ENCODE measurements around the gene TRMT1.

The TRMT1 gene

DNA sequence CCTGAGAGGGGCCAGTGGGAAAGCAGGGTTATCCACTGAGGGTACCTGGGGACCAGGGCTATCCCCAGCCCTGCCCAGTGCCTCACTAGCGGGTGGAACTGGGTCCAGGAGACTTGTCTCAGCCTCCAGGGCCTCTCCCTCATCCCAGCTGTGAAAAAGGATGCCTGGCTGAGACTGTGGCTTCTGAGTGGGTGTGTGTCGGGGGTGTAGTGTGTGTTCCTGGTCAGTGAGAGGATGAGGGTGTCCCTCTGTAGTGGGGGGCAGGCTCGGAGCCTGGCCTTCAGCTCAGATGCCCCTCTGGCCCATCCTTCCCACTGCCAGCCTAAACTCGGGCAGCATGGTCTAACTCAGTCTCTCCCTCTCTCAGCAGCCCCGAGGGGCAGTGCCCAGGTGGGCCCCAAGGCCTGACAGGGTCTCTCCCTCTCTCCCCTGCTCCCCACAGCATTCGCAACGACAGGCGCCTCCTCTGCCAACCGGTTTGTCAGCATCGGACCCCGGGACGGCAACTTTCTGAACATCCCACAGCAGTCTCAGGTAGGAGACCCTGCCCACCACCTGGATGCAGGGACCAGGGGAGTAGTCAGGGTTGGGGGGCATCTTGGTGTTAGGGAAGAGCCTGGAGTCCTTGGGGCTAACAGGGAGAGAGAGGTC lies 26.6 kb downstream of the TRMT1 start:
- DNase-seq = no peak

DNA sequence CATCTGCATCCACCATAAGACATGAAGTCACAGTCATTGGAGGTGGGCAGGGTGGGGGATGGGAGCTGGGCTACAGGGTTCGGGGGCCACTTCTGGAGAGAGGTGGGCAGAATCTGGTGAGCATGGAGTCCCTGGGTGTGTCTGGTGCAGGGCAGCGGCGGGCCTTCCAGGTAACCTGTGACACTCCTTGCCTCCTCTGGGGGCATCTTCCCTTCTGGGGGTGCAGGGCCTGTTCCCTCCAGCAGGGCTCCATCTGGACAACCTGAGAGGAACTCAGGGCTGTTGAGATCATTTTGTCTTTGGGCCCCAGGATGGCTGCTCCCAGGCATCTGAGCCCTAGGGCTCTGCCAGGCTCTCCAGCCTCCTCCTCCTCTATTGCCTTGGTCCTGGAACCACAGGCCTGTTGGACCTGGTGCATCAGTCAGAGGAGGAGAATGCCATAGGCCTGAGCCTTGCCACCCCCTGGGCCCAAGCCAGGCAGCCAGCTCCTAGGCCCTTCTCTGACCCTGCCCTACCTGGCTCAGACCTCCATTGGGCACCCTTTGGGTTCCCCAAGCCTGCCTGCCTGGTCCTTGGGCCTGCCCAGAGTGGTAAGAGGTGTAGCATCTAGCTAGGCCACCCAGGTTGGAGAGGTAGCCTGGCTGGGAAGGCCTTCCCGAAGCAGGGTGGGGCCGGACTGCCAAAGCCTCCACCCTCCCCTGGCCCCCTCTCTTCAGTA lies 27.2 kb downstream of the TRMT1 start:
- DNase-seq = no peak

DNA sequence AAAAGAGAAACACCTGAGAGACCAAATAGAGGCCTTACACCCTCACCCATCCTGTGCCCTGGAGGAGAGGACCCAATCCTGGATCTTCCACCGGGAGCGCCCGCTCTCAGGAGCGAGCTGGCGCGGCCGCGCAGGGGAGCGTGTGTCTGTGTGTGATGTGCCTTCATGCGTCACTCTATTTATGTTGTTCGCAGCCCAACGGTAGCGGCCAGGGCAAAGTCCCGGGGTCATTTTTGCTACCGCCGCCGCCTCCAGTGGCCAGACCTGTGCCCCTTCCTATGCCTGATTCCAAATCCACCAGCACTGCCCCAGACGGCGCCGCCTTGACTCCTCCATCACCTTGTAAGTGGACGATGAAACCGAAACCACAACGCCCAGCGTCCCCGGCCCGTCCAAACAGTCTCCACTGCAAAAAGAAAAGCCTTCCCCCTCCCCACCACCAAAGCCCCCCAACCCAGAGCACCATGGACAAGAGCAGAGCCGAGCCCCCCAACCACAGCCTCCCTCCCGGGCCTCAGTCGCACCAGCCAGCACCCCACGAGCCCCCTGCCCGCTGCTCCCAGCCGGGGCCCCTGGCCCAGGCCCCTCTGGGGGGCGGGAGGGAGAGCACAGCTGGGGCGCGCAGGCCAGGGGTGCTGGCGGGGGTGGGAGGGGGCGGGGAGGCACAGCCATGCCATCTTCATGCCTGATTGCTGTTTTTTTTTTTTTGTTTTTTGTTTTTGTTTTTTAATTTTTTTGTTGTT lies 28.6 kb downstream of the TRMT1 start:
- DNase-seq = no peak

DNA sequence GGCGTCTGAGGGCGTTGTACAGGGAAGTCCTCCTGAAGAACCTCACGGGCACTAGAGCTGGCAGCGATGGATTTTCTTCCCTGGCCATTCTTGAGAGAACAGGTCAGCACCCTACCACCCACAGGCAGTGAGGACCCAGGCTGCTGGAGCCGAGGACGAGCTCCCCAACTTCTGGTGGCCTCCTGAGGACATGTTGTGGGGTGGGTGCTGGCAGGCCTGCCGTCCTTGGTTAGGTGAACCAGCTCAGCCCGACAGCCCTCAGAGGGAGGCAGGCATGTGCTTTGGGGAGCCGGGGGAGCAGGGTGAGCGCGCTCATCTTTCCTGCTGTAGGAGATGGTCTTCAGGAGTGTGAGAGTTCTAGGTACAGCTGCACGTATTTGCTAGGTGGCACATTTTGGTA lies 29.2 kb downstream of the TRMT1 start:
- DNase-seq = no peak

DNA sequence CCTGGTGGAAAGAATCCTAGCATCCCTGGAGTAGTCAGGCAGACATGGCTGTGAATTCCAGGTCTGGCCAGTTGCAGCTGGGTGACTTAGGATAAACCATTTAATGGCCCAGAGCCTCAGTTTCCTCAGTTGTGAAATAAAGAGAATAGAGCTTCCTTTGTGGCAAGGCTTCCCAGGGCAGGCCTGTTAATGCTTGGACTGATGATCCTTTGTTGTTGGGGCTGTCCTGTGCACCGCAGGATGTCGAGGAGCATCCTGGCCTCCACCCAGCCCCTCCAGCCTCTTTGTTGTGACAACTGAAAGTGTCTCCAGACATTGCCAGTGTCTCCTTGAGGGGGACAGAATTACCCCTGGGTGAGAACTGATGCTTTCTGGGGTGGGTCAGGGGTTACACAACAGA lies 30.2 kb downstream of the TRMT1 start:
- DNase-seq = no peak

DNA sequence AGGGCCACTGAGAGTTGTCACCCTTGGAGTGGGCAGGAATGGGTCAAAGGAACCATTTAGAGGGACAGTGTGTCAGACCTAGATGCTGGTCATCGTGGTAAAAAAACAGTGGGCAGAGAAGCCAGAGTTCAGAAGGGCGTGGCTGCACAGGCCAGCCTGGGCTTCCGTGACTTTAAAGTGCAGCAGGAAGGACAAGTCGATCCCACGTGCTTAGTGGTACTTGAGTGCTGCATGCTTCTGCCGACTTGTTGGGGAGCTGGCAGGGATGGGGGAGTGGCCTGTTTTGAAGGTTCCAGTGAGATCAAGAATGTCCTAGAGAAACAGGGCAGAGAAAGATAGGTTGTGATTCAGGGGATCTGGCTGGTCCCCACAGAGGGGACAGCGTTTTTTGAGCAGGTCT lies 30.9 kb downstream of the TRMT1 start:
- no peak for DNase-seq

DNA sequence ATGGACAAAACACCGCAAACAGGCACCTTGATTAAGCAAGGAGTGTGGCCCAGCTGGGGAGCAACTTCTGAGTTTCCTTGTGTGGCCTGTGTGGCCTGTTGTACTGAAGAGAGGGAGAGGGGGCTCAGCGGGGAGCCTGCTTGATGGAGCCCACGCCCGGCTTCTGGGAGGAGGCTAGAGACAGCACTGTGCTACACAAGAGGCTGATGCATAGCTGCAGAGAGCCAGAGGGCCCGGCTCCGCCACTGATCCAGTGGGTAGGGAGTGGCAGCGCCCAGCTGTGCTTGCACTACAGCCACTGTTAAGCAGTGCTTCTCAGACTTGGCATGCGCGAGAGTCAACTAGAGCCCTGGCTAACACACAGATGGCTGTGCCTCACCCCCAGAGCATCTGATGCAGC lies 32.9 kb downstream of the TRMT1 start:
- no peak for DNase-seq

DNA sequence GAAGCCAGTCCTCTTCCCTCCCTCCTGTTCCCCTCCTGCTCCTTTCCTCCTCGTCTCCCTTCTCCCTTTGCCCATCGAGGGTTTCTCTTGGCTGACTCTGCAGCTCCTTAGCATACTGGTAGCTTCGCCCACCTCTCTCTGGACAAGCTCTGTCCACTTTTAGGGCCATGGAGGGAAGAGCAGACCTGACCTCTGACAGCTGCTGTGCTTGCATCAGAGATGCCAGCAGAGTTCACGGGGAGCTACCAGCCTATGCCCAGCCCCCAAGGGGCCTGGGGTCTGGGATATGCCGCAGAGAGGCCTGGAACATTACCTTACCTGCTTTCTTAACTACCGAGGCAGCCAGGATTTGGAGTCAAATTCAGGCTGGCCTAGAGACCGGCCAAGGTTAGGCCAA lies 33.5 kb downstream of the TRMT1 start:
- DNase-seq = no peak

DNA sequence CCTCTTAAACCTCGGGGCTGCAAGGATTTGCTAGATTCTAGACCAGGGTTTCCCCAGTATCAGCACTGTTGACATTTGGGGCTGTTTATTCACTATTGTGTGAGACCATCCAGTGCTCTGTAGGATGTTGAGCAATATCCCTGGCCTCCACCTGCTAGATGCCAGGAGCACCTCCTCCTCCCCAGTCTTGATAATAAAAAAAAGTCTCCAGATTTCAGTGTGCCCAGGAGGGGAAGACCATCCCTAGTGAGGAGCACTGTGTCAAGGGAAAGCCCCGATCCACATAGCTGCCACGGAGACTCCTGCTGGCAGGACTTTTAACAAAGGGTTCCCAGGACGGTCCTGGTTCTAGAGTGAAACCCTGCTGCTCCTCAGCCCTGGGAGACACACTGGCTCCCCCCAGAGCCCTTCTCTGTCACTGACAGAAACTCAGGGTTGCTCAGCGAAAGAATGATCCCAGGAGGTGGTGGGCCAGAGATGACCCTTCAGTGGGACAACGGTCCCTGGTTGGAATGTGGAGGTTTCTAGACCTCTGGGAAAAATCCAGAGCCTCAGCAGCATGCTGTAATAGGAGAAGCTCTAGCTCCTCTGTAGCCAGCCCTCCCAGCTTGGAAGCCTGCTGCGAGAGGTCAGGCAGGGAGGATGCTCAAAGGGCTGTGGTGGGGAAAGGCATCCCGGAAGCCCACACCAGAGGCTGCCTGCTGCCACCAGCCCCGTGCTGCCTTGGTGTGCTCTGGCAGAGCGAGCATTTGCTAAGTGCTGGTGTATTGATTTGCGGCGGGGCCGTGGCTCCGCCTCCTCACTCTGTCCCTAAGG lies 34.1 kb downstream of the TRMT1 start:
- no peak for DNase-seq

DNA sequence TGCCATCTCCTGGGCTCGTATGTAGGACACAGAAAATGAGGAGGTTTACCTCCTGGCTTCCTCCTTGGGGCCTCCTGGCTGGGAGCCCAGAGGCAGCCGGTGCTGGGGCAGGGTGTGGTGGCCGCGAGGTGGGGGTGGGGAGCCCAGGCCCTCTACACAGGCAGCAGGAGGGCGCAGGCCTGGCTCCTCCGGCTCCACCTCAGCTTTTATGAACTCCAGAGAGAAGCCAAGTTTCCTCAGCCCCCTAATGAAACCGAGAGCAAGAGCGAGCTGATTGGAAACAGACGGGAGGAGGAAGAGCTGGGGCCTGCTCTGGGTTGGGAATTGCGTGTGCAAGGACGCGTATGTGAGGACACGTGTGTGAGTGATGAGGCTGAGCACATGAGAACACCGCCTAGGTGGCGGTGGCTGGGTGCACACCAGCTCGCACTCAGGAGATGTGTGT lies 37.0 kb downstream of the TRMT1 start:
- no peak for DNase-seq

DNA sequence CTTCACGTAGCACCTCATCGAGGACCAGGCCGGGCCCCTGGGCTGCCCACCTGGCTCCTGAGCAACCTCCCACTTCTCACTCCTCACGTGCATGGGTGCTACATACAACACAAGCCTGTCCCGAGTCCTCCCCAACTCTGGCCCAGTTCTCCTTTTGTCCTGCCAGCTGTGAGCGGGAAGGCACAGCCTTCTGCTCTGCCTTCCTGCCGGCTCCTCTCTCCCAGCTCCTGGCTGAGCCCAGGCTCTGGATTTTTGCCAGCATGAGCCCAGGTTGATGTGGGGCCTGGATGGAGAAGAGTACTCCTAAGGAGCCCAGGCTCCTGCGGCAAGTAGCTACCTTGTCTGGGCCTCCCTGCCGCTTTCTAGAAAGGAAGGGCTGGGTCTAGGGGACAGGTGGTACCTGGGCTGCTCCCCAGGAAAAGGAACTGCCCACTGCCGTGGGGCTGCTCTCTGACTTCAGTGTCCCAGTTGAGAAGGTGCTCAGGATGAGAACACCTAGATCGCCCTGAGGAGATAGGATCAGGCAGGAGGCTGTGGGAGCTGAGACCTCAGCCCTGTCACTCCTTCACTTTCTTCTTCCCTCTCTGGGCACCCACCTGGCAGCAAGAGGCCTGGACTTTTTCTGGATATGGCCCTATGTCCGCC lies 37.5 kb downstream of the TRMT1 start:
- no peak for DNase-seq

DNA sequence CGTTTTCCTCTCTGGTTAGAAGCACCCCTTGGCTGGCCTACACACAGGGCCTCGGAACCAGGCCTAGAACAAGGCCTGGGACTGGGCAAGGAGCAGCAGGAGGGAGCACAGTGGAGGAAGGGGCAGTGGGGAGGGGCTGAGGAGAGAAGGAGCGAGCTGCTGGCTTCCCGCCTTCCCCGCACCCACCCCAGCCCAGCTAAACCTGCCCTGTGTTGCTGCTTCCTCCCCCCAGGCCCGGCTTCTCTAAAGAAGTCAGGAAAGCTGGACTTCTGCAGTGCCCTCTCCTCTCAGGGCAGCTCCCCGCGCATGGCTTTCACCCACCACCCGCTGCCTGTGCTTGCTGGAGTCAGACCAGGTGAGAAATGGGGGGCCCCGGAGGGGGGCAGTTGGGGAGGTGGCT lies 38.2 kb downstream of the TRMT1 start:
- DNase-seq = no peak

DNA sequence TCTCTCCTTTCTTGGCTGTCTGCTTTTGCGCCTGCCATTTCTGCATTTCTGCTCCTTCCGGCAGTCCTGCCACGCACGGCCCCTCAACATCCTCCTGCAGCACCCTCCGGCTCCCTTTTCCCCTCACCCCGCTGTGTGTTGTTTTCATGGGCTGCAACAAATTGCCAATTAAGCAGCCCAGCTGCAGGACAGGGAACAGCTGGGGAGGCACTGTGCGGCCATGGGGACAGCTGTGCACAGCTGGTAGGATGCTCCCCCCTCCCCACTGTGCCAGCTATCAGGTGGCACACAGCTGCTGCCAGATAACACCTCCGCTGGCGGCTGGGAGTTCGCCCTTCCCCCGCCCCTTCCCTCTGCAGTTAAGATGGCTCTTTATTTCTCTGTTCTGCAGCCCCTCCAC lies 39.3 kb downstream of the TRMT1 start:
- no peak for DNase-seq

DNA sequence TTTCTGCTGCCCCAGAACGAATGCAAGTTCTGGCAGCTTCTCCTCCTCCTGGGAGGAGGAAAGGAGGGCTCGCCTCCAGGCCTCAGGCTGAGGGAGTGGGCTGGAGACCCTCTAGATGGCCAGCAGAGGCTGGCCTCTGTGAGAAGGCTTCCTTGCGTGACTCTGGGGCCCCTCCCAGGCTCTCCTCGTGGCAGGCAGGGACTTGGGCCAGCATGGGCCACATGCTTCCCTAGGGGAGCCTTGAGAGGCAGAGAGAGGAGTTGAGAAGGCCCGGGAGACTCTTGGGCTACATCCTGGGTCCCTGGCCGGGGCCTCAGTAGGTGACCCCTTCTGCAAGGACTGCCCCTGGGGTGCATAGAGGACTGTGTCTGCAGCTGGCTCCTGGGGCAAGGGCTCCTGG lies 39.8 kb downstream of the TRMT1 start:
- no peak for DNase-seq

DNA sequence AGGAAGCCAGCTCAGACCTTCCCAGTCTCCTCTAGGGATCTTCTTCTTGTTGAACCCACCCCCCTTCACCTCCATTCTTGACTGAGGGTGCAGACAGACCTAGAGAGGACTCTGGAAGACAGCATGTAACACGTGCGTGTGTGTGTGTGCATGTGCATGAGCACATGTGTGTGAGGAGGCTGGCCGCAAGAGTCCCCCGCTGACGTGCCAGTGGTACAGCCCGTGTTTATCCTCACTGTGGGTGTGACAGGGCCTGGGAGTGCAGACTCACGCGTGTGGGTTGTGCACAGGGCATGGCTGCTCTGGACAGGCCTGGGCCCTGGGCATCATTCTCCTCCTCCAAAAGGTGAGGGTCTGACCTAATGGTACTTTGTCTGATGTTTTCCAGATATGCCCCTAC lies 40.2 kb downstream of the TRMT1 start:
- no peak for DNase-seq

DNA sequence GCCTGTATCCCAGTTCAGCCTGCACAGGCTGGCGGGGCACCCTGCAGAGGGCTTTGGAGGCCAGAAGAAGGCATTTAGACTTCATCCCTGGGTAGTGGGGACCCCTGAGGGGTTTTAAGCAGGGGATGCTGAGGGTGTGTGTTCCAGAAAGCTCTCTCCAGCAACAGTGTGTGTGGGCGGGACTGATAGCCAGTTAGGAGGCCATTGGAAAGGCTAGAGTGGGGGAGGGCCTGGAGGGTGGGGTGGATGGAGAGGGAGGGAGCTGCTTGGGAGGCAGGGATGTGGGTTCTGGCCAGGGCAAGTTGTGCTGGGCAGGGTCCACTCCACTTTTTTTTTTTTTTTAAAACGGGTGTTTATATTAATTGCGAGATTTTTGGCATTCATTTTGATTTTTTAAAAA lies 42.2 kb downstream of the TRMT1 start:
- no peak for DNase-seq

DNA sequence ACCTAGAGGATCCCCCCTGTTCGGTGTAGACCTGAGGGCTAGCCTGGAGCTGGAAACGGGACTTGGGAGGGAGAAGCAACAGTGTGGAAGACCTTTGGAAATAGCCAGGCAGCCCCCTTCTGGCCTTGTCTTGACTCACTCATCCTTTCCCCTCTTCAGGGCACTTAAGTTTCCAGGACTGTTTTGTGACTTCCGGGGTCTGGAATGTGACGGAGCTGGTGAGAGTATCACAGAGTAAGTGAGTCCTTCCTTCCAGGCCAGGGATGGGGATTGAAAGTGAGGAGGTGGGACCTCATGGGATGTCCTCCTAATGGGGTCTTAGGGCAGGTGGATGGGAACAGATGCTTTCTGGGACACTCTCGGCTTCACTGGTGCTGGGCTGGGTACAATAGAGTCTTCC lies 43.3 kb downstream of the TRMT1 start:
- no peak for DNase-seq

DNA sequence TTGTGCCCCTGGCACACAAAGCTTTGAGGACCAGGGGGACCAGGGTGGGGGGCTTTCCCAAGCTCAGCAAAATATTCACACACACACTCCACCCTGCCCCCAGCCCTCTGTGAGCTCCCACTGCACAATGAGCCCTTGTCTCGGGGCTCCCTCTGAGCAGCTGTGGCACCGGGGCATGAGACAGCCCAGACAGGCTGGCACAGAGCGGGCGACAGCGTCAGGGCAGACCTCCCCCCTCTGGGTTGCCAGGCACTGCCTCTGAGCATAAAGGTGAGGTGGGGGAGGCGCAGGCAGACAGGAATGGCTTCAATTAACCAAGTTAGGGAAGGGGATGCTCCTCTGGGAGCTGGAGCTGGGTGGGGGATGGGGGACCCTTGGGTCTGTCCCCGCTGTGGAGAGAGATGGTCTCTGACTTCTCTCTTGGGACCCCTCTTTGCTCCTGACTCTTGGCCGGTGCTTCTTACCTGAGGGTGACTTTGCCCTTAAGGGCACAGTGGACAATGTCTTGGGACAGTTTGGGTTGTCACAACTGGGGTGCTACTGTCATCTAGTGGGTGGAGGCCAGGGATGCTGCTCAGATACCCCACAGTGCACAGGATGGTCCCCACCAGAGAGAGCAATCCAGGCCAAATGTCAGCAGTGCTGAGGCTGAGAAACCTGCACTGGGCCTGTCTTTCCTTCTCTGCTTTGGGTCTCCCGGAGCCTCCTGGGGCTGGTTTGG lies 44.2 kb downstream of the TRMT1 start:
- no peak for DNase-seq

DNA sequence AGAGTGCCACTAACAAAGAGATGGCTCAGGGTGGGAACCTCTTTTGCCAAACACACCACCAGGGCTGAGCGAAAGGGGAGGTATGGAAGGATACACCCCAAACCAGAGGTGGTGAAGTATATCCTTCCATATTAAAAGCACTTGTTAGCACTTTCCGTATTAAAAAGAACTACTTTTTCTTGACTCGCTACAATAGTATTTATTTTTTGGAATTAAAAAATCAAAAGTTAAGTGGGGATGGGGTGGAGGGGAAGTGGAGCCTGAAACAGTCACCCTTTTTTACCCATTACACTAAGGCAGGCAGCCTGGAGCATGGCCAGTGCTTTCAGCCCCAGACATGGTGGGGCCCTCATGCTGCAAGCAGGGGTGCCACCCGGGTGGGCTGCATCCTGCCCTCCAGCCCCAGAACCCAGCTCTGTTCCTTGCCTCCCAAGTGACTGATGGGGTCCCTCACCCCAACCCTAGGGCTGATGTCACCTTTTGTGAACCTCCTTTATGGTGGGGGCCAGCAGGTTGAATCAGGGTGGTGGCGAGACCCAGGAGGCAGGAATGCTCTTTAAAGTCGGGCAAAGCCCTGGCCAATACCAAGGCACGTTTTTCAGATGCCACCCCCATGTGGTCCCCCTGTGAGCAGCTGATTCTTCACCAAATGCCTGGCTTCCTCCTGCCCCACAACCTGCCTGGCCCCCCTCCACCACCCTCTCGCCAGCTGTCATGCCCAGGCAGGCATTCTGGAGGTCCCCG lies 44.9 kb downstream of the TRMT1 start:
- no peak for DNase-seq

DNA sequence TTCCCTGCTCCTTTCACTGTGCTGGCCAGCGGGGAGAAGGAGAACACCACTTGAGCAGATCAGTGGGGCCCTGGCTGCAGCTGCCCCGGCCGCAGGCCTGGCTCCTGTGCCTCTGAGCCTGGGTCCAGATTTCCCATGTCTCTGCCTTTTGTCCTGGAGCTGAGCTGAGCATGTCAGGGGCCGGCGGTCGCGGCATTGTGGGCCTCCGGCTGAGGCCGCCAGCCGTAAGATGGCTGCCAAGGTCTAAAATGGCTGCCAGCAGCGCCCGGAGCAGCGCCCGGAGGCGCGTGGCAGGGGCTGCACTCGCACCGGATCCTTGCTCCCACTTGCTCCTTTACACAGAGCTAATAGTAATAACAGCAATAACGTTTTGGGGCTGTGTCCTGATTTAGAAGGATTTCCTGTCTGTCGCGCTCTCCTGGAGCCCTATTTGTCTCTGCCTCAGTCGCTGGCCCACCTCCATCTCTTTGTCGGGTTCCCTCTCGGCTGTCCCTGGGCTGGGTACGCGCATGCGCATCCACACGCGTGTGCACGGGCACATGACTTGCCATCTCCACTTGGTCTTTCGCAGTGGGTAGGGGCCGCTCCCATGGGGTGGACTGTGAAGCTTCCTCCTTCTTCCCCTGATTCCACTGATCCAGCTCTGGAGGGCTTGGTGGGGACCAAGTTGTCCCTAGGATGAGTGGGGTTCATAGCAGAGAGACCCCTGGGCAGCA lies 46.0 kb downstream of the TRMT1 start:
- no peak for DNase-seq
